GM19035 (cell line): ENCODE results near the gene PXMP2.

ENCODE experiments used
- ATAC-seq: cut with Tn5 transposase; IDR thresholded peaks from one replicate; pipeline ENCODE4 v1.9.1; 2021; ENCODE audit not compliant: unreplicated experiment

Gene PXMP2

DNA sequence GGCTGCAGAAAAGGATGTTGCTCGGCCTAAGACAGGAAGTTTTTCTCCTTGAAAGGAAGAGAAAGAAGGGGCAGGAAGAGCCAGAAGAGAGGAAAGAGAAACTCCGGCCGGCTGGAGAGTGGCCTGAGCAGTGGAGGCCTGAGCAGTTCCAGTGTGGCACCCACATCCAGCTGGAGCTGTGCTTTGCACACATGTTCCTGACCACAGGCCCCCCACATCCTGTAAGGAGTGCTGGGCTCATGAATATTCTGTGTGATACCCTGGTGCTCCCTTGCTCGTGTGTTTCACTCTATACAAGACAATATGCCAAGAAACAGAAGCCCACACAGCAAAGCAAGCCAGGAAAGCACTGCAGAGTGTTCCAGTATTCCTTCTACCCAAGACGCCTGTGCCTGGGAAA lies 27.3 kb upstream of the PXMP2 start:
- no peak for ATAC-seq

DNA sequence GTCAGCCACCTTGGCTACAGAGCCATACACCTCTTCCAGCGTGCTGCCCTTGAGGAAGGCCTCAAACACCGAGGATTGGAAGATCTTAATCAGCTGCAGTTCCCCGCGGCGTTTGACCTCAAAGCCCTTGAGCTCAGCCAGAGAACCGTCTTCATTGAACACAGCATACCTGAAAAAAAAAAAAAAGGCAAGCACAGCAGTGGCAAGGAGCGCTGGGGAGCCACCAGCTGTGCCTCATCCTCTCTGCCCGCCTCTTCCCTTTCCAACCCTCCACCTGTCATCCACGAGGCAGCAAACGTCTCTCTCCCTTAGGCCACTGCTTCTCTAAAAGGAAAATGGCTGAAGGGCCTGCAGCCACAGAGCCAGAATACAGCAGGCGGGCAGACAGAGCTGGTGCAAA lies 26.4 kb upstream of the PXMP2 start:
- ATAC-seq = no peak

- no peak for ATAC-seq
These were observed 25.4 kb upstream of the PXMP2 start for GRCh38 chr12:132661972-132662371.

- ATAC-seq = no peak
These were observed 24.3 kb upstream of the PXMP2 start for GRCh38 chr12:132662901-132663755.

- no peak for ATAC-seq
These were observed 22.9 kb upstream of the PXMP2 start for GRCh38 chr12:132664206-132665148.

DNA sequence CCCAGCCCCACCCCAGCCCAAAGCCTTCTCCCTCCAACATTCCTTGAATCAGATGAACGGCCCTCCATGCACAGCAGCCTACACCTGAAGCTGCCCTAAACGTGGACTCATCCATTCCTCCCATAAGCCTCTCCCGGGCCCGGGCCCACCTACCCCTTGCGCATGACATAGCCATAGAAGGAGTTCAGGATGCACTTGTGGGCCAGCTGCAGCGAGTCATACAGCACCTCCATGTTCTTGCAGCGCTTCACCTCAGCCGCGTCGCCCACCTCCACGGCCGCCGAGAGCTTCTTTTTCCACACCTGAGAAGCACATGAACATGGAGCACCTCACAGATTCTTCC lies 22.3 kb upstream of the PXMP2 start:
- ATAC-seq = no peak

DNA sequence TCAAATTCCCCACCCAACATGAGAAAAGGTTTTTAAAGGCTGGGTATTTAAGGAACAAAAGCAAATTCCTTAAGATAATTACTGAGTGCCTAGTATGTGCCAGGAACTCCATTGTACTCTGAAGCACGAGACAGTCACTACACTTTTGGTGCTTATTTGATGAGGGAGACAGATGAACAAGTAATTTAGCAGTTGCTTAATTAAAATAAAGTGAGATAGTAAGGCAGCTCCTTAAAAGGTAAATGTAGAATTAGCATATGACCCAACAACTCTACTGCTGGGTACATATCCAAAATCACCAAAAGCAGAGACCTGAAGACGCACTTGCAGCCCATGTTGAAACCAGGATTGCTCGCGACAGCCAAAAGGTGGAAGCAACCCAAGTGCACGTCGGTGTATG lies 21.6 kb upstream of the PXMP2 start:
- ATAC-seq = no peak

- ATAC-seq = no peak
These were observed 18.9 kb upstream of the PXMP2 start for GRCh38 chr12:132668191-132669088.

DNA sequence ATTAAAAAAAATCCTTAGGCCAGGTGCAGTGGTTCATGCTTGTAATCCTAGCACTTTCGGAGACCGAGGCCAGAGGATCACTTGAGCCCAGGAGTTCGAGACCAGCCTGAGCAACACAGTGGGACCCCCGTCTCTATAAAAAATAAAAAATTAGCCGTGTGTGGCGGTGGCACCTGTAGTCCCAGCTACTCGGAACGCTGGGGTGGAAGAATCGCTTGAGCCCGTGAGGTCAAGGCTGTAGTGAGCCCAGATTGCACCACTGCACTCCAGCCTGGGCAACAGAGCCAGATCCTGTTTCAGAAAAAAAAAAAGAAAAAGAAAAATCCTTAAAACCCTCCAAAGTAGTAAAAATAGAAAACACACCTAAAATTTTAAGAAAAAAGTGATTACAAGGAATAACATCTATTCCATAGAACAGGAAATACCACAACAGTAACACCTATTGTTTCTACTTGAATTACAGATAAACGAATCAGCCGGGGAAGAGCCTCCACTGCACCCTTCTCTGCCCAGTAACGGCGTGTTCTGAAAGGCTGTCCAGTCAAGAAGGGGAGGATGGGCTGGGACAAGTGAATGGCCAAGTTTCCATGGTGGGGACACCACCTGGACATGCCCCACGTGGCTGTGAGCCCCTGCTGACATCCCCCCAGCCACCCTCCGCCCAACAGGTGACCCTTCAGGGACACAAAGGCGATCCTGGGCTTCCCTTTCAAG lies 18.1 kb upstream of the PXMP2 start:
- ATAC-seq = no peak

GRCh38 chr12:132672116-132672515 lies 15.3 kb upstream of the PXMP2 start:
- no peak for ATAC-seq

DNA sequence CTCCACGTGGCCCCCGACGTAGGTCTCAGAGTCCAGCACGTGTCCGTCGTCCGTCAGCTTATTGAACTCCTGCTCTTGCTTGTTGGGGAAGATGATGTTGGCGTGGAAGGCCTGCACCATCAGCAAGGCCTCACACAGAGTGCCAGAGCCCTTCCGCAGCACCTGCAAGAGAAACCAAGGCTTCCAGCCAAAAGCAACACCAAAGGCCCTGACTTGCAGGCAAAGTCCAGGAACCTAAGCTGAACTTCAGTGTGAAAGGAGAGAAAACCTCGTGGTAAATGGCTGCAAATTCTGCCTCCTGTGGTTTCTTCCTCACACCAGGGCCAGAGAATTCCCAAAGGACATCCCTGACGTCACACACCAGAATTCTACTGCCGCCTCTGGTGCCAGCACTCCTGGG lies 14.7 kb upstream of the PXMP2 start:
- no peak for ATAC-seq

DNA sequence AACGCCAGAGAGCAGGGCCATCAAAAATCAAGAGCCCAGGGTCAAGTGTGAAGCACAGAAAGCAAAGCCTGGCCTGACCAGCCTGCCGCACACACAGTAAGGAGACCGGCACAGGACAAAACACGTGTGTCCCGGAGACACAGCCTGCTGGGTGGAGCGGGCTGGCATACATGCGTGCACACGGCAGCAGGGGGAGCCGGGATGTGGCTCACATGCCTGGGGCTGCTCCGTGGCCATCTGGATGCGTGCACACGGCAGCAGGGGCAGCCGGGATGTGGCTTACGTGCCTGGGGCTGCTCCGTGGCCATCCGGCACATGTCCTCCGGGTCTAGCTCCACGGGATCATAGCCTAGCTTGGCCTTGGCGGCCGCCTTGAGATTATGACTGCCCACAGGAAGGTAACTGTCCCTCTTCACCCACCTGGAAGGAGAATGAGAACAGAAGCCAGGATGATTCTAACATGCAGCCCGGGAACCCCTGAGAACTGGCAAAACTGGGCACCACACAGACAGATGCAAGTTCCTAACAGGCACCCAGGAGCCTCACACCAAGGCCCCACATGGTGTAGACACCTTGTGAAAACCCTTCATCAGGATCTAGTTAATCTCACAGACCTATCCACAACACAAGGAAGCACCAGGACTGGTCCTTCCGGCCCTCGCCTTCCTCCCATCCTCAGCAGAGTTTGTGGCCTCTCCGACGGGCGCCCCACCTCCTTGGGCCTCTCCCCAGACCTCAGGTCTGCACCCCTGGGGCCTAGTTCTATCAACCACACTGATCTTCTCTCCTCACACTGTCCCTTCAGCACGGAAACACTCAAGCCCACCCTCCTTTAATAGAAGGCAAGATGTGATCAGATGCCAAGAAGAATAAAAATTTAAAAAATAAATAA lies 13.9 kb upstream of the PXMP2 start:
- no peak for ATAC-seq

DNA sequence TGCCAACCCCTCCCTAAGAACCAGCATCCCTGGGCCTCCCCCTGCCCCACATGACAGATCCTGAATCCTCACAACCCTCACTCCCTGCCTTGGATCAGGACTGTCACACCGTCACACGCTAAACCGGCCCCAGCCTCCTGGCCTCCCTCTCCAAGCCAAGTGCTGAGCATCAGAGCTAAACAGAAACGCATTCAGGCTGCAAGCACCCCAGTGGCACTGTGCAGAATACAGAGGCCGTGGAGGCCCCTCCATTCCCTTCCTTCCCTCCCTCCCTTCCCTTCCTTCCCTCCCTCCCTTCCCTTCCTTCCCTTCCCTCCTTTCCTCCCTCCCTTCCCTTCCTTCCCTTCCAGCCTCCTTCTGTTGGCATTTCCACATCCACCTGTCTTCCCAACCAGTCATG lies 12.8 kb upstream of the PXMP2 start:
- ATAC-seq = no peak

DNA sequence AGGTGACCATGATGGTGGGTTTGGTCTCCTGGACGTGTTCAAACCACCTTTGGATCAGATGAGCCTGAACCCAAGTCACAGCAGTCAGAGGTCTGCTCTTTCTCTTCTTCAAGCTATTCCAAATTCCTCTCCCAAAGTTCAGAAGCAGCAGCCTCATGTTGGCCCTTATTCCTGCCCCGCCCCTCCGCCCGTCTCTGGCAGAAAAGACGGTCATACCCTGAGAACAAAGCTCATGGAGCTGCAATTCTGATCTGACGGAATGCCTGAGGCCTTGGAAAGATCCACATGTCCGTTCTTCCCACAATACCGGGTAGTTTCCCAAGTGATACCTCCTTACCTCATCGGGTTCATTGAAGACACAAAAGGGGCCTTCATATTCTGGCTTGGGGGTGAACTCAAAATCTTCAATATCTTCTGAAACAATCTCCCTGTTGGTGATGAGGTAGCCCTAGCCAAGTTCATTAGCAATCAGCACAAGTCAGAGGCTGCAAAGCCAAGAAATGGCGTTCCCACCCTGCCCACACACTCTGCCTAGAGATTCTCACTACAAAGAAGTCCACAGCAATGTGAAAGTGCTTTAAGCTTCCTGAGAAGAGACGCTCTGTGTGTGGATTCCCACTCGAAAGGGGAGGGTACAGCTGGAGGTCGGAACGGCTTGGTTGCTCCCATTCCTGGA lies 11.5 kb upstream of the PXMP2 start:
- no peak for ATAC-seq

DNA sequence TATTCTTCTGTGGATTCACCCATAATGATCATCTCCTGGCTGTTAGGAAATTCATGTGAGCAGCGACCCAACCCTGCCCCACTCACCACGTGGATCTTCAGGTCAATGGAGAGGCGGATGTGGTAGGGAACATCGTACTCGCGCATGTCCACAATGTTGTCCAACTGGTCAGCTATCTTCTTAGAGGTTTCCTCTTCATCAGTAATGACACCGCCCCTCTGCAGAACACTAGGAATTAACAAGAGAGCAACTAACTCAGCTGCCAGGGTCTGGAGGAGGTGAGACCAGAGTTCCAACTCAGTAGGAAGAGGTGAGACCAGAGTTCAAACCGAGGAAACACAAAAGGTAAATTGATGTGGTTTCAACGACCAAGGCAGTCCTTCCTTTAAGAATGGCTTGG lies 9.9 kb upstream of the PXMP2 start:
- ATAC-seq = no peak

DNA sequence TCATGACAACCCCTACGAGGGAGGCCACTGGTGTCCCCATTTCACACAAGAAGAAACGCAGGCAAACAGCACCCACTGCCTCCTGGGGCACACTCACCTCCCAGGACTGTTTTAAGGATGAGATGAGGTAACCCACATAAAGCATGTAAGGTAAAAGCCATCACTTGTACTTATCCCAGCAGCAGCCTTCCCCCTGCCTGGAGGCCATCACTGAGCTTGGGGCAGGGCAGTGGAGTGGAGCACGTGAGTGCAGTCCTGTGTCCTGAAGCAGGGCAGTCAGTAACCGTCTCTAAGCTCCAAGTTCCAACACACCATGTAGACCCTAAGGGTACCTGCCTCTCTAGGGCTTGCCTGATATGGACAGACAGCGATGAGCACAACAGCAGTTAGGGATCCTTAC lies 2.0 kb upstream of the PXMP2 start:
- ATAC-seq = no peak

- ATAC-seq = peak; percentile 38
These were observed 569 bp upstream of the PXMP2 start for GRCh38 chr12:132686825-132687210.

GRCh38 chr12:132689227-132689626 lies 1.8 kb downstream of the PXMP2 start:
- ATAC-seq = no peak

DNA sequence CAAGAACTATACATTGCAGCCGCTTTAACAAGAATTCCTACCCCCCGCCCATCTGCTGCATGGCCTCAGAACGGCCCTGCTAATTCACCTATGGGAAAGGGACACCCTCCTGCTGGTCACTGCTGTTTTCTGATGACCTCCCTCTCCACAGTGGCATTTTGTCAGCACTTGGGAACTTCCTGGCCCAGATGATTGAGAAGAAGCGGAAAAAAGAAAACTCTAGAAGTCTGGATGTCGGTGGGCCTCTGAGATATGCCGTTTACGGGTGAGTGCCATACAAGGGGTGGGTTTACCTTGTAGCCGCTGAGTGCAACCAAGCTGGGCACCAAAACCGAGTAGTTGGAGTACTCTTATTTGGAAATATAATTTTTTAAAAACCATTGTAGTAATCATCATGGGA lies 2.7 kb downstream of the PXMP2 start:
- ATAC-seq = no peak
